Caco-2 (cell line): ENCODE measurements around the gene MS4A6E. TPM values are rescaled to one million over a fixed set of nuclear protein-coding genes. Genes with fewer than 3 reads are reported as not detected.
"Not testable (repeated sequence)": the region's sequence is repeated elsewhere in the genome, so short reads cannot be mapped to it uniquely, and the experiment has no call there.

Experiments
- BruUV-seq: library from RNA; stranded (reverse); fragments of 400-500 nt; replicated peaks from 2 replicates; lab custom pipeline; 2021; lab: Mats Ljungman, UMichigan
- CTCF ChIA-PET: fragments of 300-600 bp; sonication (Branson Sonifier 250); formaldehyde crosslinking; loops from one replicate; lab custom pipeline; 2022; ENCODE audit warnings: antibody characterized with exemption; lab: Charles Lee
- POLR2A ChIA-PET: fragments of 300-600 bp; sonication (Branson Sonifier 250); formaldehyde crosslinking; loops from one replicate; lab custom pipeline; 2022; ENCODE audit warnings: antibody characterized with exemption; lab: Charles Lee
- DNase-seq, 2 experiments: peaks; one replicate each; pipeline versions ENCODE4 v3.0.0 to v3.0.0-alpha.2; 2020 to 2022
- H3K27me3 ChIP-seq: replicated peaks from 2 replicates; pipeline ENCODE4 v1.6.0; 2011; ENCODE audit warnings: low read length; ENCODE audit not compliant: control insufficient read depth, insufficient read depth
- H3K36me3 ChIP-seq: 2 replicates; pipeline ENCODE4 v1.5.1; 2011; ENCODE audit warnings: low read length; ENCODE audit not compliant: control insufficient read depth, insufficient read depth
- H3K4me1 ChIP-seq: fragments of 250-450 bp; sonication (Bioruptor Pico); 2 replicates; pipeline ENCODE4 v1.5.1; 2020; ENCODE audit warnings: mild to moderate bottlenecking
- H3K4me3 ChIP-seq: 2 replicates; pipeline ENCODE4 v1.5.1; 2011; ENCODE audit warnings: low read depth, mild to moderate bottlenecking, control low read depth, low read length
- H3K9me3 ChIP-seq: fragments of 250-450 bp; sonication (Bioruptor Pico); 2 replicates; pipeline ENCODE4 v1.5.1; 2020; ENCODE audit warnings: mild to moderate bottlenecking, moderate library complexity
- H3K27ac Mint-ChIP-seq: one replicate; pipeline ENCODE4 v1.8.0; 2022; ENCODE audit warnings: mixed read lengths; ENCODE audit not compliant: unreplicated experiment
- H3K27me3 Mint-ChIP-seq: one replicate; pipeline ENCODE4 v1.8.0; 2022; ENCODE audit warnings: mixed read lengths; ENCODE audit not compliant: insufficient read depth, unreplicated experiment
- H3K36me3 Mint-ChIP-seq: one replicate; pipeline ENCODE4 v1.8.0; 2022; ENCODE audit warnings: mild to moderate bottlenecking, mixed read lengths; ENCODE audit not compliant: insufficient read depth, unreplicated experiment
- H3K4me1 Mint-ChIP-seq: one replicate; pipeline ENCODE4 v1.8.0; 2022; ENCODE audit warnings: low read depth, mixed read lengths; ENCODE audit not compliant: unreplicated experiment
- H3K4me3 Mint-ChIP-seq: one replicate; pipeline ENCODE4 v1.8.0; 2022; ENCODE audit warnings: mild to moderate bottlenecking, moderate library complexity, mixed read lengths; ENCODE audit not compliant: unreplicated experiment
- H3K9me3 Mint-ChIP-seq: one replicate; pipeline ENCODE4 v1.8.0; 2022; ENCODE audit warnings: mixed read lengths; ENCODE audit not compliant: unreplicated experiment
- intact Hi-C: fragments of 100-400 bp; cut with micrococcal nuclease; formaldehyde crosslinking; loops from one replicate; pipeline ENCODE4 v1.10.0; 2022; ENCODE audit not compliant: unreplicated experiment
- total RNA-seq: library from RNA; stranded (reverse); gene quantifications from 2 replicates; pipeline ENCODE4 v1.2.3, GENCODE V29; 2022
- TF ChIP-seq, protein P1 (sequence below), 2 experiments: fragments of 200-600 bp in 1 of 2; IDR thresholded peaks; 1 replicate in 1 of 2; 2 replicates in 1 of 2; pipeline versions ENCODE4 v1.5.1 to v1.8.0; 2011 to 2022; ENCODE audit warnings: antibody characterized with exemption in 1 of 2, control low read depth in 1 of 2, inconsistent platforms in 1 of 2, low read depth in 1 of 2, low read length in 1 of 2, mild to moderate bottlenecking in 1 of 2, moderate library complexity in 1 of 2; ENCODE audit not compliant: insufficient read depth in 1 of 2, severe bottlenecking in 1 of 2, unreplicated experiment in 1 of 2

The MS4A6E gene
- total RNA-seq, 1 experiment from 2014 or later = not detected

- H3K36me3 Mint-ChIP-seq = no peaks in the 10 kb centered on the region
- H3K4me3 Mint-ChIP-seq = no peak overlapping the region
- DNase-seq = no peak
- H3K27me3 ChIP-seq = no peaks in the 10 kb centered on the region
- no peaks in the 10 kb centered on the region for H3K4me1 ChIP-seq
- intact Hi-C loops = no loop called here
- H3K4me1 Mint-ChIP-seq = no peaks in the 10 kb centered on the region
- TF ChIP-seq, protein P1, sequence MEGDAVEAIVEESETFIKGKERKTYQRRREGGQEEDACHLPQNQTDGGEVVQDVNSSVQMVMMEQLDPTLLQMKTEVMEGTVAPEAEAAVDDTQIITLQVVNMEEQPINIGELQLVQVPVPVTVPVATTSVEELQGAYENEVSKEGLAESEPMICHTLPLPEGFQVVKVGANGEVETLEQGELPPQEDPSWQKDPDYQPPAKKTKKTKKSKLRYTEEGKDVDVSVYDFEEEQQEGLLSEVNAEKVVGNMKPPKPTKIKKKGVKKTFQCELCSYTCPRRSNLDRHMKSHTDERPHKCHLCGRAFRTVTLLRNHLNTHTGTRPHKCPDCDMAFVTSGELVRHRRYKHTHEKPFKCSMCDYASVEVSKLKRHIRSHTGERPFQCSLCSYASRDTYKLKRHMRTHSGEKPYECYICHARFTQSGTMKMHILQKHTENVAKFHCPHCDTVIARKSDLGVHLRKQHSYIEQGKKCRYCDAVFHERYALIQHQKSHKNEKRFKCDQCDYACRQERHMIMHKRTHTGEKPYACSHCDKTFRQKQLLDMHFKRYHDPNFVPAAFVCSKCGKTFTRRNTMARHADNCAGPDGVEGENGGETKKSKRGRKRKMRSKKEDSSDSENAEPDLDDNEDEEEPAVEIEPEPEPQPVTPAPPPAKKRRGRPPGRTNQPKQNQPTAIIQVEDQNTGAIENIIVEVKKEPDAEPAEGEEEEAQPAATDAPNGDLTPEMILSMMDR (IDR thresholded peaks at IDR 0.05; ENCODE audit: insufficient read depth in 1 of 2, low read depth in 1 of 2, low read length in 1 of 2, severe bottlenecking in 1 of 2, unreplicated experiment in 1 of 2) = no peak
- H3K9me3 ChIP-seq = peaks cover 11% of the 10 kb centered on the region
- H3K27me3 Mint-ChIP-seq = no peaks in the 10 kb centered on the region
- CTCF ChIA-PET = no interaction called here
- peaks cover 13% of the 10 kb centered on the region for H3K9me3 Mint-ChIP-seq
- H3K4me3 ChIP-seq = no peak overlapping the region
- H3K27ac Mint-ChIP-seq = no peak overlapping the region
- no peaks in the 10 kb centered on the region for H3K36me3 ChIP-seq
- POLR2A ChIA-PET = no interaction called here
- BruUV-seq = no TSS peak
Measured at GRCh38 chr11:60360621-60361020, 33.6 kb downstream of the MS4A6E start.

GRCh38 chr11:60362241-60362640, 35.2 kb downstream of the MS4A6E start:
- H3K4me3 Mint-ChIP-seq = no peak overlapping the region
- no peak overlapping the region for H3K27ac Mint-ChIP-seq
- Histone ChIP-seq H3K36me3 (no peaks in the 10 kb centered on the region), H3K27me3 (no peaks in the 10 kb centered on the region), H3K4me3 (no peak overlapping the region), H3K4me1 (no peaks in the 10 kb centered on the region), H3K9me3 (peaks cover 11% of the 10 kb centered on the region)
- no TSS peak for BruUV-seq
- ChIA-PET CTCF (interaction anchor here (1.9 kb wide), 1 partner anchor 257 kb away, joined by 8 read pairs; no protein-coding TSS in a partner anchor), POLR2A (no interaction called here)
- no peak for DNase-seq
- H3K4me1 Mint-ChIP-seq = no peaks in the 10 kb centered on the region
- intact Hi-C loops = no loop called here
- TF ChIP-seq, protein P1 (IDR thresholded peaks at IDR 0.05; ENCODE audit: insufficient read depth in 1 of 2, low read depth in 1 of 2, low read length in 1 of 2, severe bottlenecking in 1 of 2, unreplicated experiment in 1 of 2) = no peak
- peaks cover 13% of the 10 kb centered on the region for H3K9me3 Mint-ChIP-seq
- no peaks in the 10 kb centered on the region for H3K36me3 Mint-ChIP-seq
- no peaks in the 10 kb centered on the region for H3K27me3 Mint-ChIP-seq

- POLR2A ChIA-PET = interaction anchor here (0.5 kb wide), 1 partner anchor 184 kb away, joined by 3 read pairs; no protein-coding TSS in a partner anchor
- intact Hi-C loops = loop anchor here (1.0 kb wide), 4 partner anchors 99 to 254 kb away; no protein-coding TSS in a partner anchor
- TF ChIP-seq, protein P1 (IDR thresholded peaks at IDR 0.05; ENCODE audit: insufficient read depth in 1 of 2, low read depth in 1 of 2, low read length in 1 of 2, severe bottlenecking in 1 of 2, unreplicated experiment in 1 of 2) = peak; percentile 70 to 83
- Histone ChIP-seq H3K4me3 (no peak overlapping the region), H3K4me1 (no peaks in the 10 kb centered on the region; the same call in 1 of the 2 replicates), H3K27me3 (no peaks in the 10 kb centered on the region), H3K9me3 (peaks cover 11% of the 10 kb centered on the region), H3K36me3 (no peaks in the 10 kb centered on the region)
- Mint-ChIP-seq H3K27ac (no peak overlapping the region), H3K36me3 (no peaks in the 10 kb centered on the region), H3K9me3 (peaks cover 18% of the 10 kb centered on the region), H3K4me1 (no peaks in the 10 kb centered on the region), H3K4me3 (no peak overlapping the region), H3K27me3 (no peaks in the 10 kb centered on the region)
- no TSS peak for BruUV-seq
- DNase-seq = peak; percentile 55 to 74
- CTCF ChIA-PET = interaction anchor here (0.5 to 1.9 kb wide), 11 partner anchors 14 to 1618 kb away, joined by 3 to 11 read pairs (median 5); no protein-coding TSS in a partner anchor
Measured at GRCh38 chr11:60363542-60364470, 36.8 kb downstream of the MS4A6E start.

GRCh38 chr11:60366262-60366904, 39.3 kb downstream of the MS4A6E start:
- peaks cover 12% of the 10 kb centered on the region for H3K9me3 Mint-ChIP-seq
- H3K36me3 ChIP-seq, H3K36me3 Mint-ChIP-seq, H3K27me3 ChIP-seq, BruUV-seq, POLR2A ChIA-PET, H3K27ac Mint-ChIP-seq, H3K4me3 ChIP-seq, H3K27me3 Mint-ChIP-seq, H3K4me3 Mint-ChIP-seq, intact Hi-C loops, DNase-seq, H3K9me3 ChIP-seq: not testable (repeated sequence)
- CTCF ChIA-PET = interaction anchor here (1.3 kb wide), 1 partner anchor 252 kb away, joined by 3 read pairs; no protein-coding TSS in a partner anchor
- H3K4me1 Mint-ChIP-seq = peaks cover 10% of the 10 kb centered on the region
- peaks cover 14% of the 10 kb centered on the region for H3K4me1 ChIP-seq
